DMS53 treated with DMSO at 0.1 percent for 48 hours (cell line): ENCODE results near the gene JMJD1C.

ENCODE experiments used
- DNase-seq: peaks from one replicate; lab custom pipeline; 2025; ENCODE audit not compliant: unreplicated experiment; lab: John Stamatoyannopoulos, UW

JMJD1C gene

GRCh38 chr10:63481815-63482421 is 16.1 kb upstream of the JMJD1C start:
- DNase-seq: no peak

- no peak for DNase-seq
Observed at GRCh38 chr10:63480237-63480636, 14.5 kb upstream of the JMJD1C start.

DNA sequence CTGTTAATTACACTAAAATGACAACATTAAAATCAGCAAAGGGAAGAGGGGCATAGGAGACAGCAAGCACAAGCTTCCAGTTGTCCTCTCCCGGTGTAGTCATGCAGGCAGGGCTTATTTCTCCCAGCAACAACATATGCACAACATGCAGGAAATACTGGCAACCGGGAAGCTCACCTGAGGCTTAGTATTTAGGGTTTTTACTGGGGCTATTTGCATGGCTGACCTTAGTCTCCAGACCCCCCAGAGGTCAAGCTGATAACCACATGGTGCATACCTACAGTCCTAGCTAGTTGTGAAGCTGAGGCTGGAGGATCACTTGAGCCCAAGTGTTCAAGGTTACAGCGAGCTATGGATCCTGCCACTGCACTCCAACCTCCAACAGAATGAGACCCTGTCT is 12.8 kb upstream of the JMJD1C start:
- DNase-seq: no peak

- DNase-seq: no peak
Observed at GRCh38 chr10:63477927-63478326, 12.2 kb upstream of the JMJD1C start.

GRCh38 chr10:63474488-63474887 is 8.7 kb upstream of the JMJD1C start:
- DNase-seq: no peak

DNA sequence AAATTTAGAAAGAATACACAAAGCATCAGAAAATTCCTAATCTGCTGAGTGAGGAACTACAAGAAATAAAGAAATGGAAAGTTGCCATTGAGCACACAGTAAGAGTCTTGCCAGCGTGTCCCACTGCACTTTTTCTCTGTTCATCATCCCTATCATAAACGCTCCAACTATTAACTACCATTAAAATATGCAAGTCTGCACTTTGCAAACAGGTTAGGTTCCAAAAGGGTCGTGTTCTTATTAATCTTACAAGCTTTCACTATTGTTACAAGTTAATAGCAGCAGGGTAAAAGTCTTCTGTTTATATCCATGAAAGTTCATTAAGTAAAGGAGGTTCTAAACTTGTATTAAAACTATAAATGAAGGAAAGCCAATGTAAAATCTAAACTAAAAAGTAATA is 5.2 kb upstream of the JMJD1C start:
- no peak for DNase-seq

DNA sequence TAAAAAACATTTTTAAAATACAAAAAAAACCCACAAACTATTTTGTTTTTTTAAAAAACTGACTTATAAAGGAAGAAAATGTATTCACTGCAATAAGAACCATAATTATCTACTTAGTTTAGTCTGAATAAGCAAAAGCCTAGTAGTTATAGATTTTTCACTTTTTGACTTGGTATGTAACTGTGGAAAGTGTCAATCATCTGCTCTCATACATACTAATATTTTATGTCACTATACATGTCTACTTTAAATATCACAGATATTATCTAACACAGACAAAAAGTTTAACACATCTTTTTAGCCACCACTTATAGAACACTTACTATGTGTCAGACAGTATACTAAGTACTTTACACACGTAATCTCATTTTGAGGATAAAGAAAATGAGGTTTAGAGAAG is 3.2 kb upstream of the JMJD1C start:
- no peak for DNase-seq

- DNase-seq: no peak
Observed at GRCh38 chr10:63467841-63468240, 2.1 kb upstream of the JMJD1C start.

DNA sequence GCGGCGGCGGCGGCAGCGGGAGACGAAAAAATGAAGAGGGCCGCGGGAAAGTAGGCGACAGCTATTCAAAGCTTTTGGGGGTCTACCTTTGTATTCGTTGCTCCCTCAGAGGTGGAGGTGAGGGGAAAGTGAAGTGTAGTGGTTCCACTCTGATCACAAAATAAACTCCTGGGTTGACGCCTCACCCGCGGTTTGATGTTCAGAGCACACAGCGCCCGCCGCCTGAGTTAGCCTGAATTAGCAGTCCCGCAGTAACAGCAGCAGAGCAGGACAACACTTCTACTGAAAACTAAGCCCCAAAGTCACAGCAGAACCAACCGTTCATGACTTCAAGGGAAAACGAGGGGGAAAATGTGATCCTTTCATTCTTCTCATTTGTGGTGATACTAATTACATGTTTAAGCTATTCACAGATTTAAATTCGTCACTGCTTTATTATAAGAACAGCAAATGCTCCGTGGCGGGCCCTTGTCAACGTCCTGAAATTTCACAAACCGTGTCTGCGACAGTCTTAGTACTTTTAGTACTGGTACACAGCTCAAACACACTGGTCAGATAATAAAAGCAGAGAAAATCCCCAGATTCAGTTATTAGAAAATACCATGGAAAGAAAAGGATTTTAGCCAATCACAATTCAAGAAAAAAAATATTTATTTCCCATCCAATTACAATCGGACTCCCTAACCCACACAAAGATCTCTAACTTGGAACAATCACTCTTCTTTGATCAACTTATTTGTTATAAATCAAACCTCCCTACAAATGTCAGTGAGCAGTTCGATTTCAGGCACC is 563 bp upstream of the JMJD1C start:
- peak; percentile 75 for DNase-seq

GRCh38 chr10:63464402-63465292 is 1.1 kb downstream of the JMJD1C start:
- peak; percentile 31 for DNase-seq

DNA sequence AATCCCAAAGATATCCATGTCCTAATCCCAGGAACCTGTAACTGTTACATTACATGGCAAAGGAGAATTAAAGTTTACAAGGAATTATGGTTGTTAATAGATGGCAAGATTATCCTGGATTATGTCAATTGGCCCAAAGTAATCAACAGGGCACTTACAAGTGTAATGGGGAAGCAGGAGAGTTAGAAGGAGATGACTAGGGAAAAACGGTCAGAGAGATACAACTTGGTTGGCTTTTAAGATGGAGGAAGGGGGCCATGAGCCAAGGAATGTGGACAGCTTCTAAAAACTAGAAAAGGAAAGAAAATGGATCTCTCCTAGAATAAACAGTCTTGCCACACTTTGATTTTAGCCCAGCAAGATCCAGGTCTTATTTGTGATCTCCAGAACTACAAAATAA is 3.3 kb downstream of the JMJD1C start:
- DNase-seq: no peak

DNA sequence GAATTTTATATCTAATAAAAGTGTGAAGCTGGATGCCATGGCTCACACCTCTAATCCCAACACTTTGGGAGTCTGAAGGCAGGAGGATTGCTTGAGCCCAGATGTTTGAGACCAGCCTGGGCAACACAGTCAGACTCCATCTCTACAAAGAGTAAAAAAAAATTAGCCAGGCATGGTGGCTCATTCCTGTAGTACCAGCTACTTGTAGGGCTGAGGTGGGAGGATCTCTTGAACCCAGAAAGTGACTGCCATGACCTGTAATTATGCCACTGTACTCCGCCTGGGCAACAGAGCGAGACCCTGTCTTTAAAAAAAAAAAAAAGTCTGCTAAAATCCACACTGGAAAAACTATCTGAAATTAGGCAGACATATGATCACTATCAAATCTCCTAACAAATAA is 7.6 kb downstream of the JMJD1C start:
- no peak for DNase-seq

DNA sequence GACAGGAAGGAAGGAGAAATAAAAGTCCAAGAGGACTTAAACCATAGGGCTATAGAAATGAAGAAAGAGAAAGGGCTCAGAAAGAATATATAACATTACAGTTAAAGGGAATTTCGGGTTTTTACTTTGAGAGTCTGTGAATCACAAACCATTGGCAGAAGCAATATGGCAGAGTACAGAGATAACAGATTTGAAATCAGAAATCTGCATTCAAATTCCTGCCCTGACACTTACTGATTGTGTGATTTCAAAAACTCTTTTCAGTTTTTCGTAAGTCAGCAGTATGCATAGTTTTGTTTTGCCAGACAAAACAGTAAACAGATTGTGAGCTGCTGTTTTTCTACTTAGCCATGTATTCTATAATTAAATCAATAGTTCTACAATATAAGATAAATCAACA is 8.2 kb downstream of the JMJD1C start:
- DNase-seq: no peak

GRCh38 chr10:63456437-63457210 is 9.2 kb downstream of the JMJD1C start:
- no peak for DNase-seq

DNA sequence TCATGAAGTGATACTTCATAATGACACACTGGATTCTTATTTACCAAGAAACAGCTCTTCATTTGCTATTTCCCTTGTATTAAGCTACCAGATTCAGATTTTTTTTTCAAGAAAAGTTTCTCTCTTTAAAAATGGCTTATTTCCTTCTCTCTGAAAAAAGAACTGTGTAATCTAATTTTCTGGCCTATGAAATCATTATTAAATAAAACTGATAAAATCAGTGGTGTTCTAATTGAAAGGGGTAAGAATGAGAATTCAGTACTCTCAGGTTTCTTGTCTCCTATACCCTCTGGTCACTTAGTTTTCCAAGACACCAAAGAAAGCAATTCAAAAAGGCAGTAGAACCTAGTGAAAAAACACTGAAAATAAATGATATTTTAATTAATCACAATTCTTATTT is 10.3 kb downstream of the JMJD1C start:
- DNase-seq: no peak

- no peak for DNase-seq
Observed at GRCh38 chr10:63454631-63455030, 11.1 kb downstream of the JMJD1C start.

DNA sequence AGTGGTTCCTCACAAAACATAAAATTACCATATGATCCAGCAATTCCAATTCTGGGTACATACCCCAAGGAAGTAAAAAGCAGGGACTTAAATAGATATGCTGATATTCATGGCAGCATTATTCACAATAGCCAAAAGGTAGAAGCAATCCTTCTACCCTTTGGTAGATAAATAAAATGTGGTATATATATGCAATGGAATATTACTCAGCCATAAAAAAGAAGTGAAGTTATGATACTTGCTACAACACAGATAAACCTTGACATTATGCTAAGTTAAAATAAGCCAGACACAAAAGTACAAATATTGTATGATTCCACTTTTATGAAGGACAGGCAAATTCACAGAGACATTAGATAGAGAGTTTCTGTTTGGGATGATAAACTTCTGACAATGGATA is 13.3 kb downstream of the JMJD1C start:
- DNase-seq: no peak

DNA sequence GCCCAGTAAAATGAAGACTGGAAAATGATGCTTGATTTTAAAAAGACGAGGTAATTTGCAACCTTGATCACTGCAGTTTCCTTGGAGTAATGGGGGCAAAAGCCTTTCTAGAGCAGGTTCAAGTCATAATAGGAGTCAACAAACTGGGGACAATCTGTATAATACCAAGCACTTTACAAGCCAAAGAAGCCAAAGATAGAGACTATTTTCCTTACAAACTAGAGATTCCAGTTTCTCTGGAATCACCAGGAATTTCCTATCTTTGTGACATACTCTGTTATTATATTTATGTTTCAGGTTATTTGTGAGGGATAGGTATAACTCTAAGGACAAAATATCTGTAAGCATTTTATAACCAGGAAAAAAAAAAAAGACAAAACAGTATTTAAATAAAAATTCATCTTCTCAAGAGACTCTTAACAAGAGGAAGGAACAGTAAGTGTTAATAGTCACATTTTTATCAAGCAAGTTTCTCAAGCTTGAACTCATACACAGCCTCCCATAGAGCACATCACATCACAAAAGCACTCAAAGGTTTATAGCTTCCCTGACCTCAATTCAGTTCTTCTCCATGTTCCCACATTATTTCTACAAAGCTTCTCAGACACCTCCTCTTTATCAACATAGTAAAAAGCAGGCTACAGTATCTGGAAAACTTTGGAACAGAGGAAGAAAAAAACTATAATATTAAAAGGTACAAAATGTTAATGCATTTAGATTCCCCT is 18.9 kb downstream of the JMJD1C start:
- DNase-seq: no peak

DNA sequence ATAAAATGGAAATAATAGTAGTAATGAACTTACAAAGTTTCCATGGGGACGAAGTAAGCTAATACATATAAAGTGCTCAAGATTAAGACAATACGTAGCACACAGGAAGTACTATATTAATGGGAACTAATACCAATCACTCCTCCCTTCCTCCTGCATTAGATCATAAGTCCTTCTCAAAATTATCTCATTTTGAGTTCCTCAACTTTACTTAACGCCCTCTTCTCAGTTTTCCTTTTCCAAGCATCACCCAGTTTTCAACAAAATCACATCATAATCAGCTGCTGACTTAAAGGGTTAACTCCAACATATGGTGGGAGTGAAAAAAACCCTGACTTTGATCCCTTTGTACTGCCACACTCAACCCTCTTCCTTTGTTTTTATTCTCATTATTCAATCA is 24.4 kb downstream of the JMJD1C start:
- no peak for DNase-seq

GRCh38 chr10:63439607-63440006 is 26.2 kb downstream of the JMJD1C start:
- no peak for DNase-seq
